GM12873 (cell line): ENCODE results near the gene WNT3.

Experiments
- CTCF ChIP-seq: IDR thresholded peaks from 2 replicates; pipeline ENCODE4 v1.5.1; 2012; ENCODE audit warnings: low read depth, mild to moderate bottlenecking, moderate library complexity, low read length, control low read depth; ENCODE audit not compliant: insufficient read depth; ENCODE audit errors: missing control alignments

WNT3 gene

GRCh38 chr17:46833840-46834208, 15.3 kb upstream of the WNT3 start:
- no peak for TF ChIP-seq CTCF

GRCh38 chr17:46832945-46833839, 14.7 kb upstream of the WNT3 start:
- no peak for TF ChIP-seq CTCF

- TF ChIP-seq CTCF: no peak
Measured at GRCh38 chr17:46832331-46832821, 13.9 kb upstream of the WNT3 start.

- no peak for TF ChIP-seq CTCF
Measured at GRCh38 chr17:46831573-46832330, 13.3 kb upstream of the WNT3 start.

GRCh38 chr17:46827274-46827673, 8.8 kb upstream of the WNT3 start:
- TF ChIP-seq CTCF: no peak

DNA sequence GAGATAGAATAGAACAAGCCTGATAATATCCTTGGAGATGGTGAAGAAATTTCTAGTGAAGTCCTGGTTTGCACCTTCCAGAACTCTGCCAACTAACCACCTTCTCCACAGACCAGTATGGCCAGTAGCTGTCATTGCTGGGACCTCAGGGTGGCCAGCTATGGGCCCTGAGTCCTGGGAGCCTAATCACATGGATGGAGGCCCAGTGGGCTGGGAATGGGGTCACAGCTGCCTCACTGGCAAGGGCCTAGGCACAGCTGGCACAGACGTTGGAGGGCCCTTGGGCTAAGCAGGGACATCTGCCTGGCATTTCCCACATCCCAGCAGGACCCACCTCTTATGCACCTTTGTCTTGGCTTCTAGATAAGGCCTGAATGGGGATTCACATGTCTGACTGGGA, 7.6 kb upstream of the WNT3 start:
- no peak for TF ChIP-seq CTCF

GRCh38 chr17:46823657-46824056, 5.2 kb upstream of the WNT3 start:
- no peak for TF ChIP-seq CTCF
